HG02970 (cell line): ENCODE data around the gene ANO9.
"Not testable (repeated sequence)": the region's sequence is repeated elsewhere in the genome, so short reads cannot be mapped to it uniquely, and the experiment has no call there.

Experiments used
- ATAC-seq: cut with Tn5 transposase; IDR thresholded peaks from one replicate; pipeline ENCODE4 v1.9.1; 2021; ENCODE audit warnings: mild to moderate bottlenecking, moderate library complexity, moderate number of reproducible peaks; ENCODE audit not compliant: unreplicated experiment, low FRiP score

ANO9 gene

DNA sequence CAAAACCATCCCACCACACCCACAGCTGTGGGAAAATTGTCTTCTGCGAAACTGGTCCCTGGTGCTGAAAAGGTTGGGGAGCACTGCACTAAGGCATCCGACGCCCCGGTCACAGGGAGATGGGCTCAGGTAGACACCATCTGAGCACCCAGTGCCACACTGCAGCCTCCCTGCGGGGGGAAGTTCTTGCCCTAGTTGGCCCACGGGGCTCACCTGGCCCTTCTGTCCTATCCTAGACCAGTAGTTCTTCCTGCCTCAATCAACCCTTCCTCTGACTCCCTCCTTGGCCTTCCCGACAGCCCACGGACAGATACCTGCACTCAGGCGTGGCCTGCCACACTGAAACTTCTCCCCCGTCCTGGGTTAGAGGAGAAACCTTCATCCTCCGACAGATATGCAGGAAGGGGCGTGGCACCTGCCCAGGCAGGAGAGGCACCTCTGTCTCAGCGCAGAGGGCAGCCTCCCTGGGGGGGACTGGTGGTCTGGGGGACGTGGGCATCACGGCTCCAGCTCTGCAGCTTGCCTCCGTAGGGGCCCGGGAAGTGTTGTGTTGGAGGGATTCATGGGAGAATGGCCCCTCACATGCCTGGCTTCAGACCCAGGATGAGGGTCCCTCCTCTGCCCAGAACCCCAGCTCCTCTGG is 4.5 kb downstream of the ANO9 start:
- no peak for ATAC-seq

- ATAC-seq, result not testable (repeated sequence)
These were observed 6.6 kb downstream of the ANO9 start for GRCh38 chr11:434999-435740.

DNA sequence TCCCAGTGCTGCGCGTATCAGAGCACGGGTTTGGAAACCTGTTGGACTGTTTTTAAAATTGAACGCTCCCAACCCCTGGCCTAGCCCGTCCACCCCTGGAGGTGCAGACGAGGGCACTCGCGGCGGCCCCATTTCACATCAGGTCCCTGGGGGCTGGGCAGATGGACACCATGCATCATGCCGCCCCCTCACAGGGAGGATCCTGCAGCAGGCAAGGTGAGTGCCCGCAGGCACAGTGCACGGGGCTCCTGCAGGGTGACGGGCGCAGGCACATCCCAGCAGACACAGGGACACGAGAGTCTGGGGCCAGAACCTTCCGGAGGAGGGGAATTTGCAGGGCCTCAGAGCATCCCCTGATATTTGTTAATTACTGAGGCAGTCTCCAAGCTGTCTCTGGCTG is 7.3 kb downstream of the ANO9 start:
- no peak for ATAC-seq

DNA sequence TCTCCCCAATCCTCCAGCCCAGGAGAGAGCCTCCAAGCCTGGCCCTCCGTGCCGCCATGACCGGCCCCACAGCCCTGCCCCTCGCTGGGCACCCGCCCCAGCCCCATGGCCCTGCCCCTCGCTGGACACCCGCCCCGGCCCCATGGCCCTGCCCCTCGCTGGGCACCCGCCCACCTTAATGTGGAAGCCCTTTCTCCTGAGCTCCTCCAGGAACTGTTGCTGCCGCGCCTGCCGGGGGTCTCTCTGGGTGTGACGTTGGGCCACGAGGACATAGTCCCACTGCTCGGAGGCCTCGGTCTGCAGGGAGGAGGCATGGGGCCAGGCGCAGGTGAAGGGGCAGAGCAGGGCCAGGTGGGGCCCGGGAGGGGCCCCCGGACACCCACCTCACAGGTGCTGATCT is 8.2 kb downstream of the ANO9 start:
- ATAC-seq, result no peak

DNA sequence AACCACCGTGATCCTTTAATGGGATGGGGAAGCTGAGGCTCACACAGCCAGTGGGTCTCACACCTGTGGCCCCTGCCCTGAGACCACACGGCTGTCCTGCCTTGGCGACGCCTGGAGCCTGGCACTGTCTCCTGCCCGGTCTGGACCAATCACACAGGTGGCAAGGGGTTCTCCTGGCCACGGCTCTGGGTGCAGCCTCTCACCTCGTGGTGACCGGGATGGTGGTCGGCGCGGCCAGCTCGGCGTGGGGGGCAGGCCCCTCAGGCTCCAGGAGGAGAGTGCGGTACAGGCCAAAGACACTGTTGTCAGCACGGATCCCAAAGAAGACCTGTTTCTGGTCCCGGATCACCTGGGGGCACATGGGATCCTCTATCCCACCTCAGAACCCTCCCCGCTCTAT is 8.7 kb downstream of the ANO9 start:
- ATAC-seq, result no peak

DNA sequence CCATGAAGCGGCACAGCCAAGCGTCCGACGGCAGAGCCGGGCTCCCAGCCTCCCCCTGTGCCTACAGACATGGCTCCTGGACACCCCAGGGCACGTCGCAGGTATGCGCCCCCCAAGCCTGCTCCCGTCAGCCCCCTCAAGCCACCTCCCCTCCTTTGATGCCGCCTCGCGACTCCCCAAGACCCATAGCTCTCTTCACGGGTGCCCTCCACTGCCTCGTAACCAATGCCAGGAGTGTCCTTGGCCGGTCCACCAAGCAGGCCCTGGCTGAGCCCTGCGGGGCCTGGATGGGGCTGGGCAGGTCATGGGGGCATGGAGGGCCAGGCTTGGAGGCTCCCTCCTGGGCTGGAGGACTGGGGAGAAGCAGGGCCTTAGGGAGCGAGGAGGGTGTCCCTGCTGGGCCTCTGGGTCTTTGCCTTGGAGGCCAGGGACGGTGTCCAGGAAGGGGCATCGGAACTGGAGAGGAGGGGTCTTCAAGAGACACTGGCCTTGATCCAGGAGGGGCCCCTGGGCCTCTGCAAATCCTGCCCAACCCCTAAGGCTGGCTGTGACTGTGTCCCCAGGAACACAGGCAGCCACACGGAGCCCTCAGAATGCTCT is 9.2 kb downstream of the ANO9 start:
- no peak for ATAC-seq

- no peak for ATAC-seq
These were observed 9.9 kb downstream of the ANO9 start for GRCh38 chr11:431921-432320.

GRCh38 chr11:429931-430456 is 11.8 kb downstream of the ANO9 start:
- no peak for ATAC-seq

DNA sequence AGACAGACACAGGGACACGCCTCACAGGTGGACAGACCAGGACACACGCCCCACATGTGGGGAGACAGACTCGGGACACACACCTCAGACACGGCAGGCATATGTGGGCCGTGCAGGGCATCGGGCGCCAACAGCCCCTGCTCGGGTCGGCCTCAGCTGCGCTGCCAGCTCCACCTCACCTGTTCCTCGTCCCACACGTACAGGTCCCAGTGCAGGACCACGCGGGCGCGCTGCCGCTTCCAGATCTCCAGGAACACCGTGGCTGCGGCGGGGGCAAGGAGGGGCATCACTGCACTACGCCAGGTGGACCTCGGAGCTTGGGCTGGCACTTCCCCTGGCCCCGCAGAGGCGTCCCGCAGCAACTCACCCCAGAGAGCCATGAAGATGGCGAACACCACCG is 12.4 kb downstream of the ANO9 start:
- ATAC-seq, result no peak

DNA sequence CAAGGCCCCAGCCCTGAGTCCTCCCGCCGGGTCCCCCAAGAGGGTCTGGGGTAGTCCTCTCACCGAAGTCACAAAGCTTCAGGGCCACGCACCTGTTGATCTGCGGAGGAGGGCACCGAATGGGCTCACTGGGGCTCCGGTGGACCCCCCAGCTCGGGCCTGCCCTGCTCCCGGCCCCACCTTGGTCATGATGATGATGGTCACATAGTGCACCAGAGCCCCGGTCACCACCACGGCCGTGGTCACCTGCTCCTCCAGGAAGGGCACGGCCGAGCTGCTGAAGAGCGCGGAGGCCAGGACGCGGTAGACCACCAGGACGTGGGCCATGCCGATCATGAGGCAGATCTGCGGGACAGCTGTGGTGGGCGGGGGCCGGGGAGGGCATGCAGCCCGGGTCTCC is 13.5 kb downstream of the ANO9 start:
- ATAC-seq, result no peak

DNA sequence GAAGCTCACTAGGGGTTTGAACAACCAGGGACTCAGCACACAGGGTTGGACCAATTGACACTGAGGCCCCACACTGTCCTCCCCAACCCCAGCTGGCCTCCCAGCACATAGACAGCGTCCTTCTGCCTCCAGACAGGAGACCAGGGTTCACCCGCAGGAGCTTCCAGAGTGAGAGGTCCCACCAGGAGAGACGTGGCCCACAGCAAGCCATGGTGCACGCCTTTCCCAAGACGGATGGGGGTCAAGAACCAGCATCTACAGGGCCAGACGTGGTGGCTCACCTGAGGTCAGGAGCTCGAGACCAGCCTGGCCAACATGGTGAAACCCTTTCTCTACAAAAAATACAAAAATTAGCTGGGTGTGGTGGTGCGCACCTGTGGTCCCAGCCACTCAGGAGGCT is 15.0 kb downstream of the ANO9 start:
- ATAC-seq, result no peak

GRCh38 chr11:425301-425700 is 16.5 kb downstream of the ANO9 start:
- ATAC-seq, result no peak

DNA sequence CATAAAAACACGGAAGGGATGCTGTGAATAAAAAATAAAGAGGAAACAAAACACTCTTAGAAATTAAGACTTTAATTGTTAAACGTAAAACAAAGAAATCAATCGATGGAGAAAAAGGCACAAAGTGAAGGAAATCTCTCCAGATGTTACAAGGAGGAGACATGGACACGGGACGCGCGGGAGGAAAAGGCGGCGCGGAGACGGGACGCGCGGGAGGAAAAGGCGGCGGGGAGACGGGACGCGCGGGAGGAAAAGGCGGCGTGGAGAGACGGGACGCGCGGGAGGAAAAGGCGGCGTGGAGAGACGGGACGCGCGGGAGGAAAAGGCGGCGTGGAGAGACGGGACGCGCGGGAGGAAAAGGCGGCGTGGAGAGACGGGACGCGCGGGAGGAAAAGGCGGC is 17.0 kb downstream of the ANO9 start:
- not testable (repeated sequence) for ATAC-seq

- ATAC-seq, result no peak
These were observed 17.6 kb downstream of the ANO9 start for GRCh38 chr11:424232-424631.

DNA sequence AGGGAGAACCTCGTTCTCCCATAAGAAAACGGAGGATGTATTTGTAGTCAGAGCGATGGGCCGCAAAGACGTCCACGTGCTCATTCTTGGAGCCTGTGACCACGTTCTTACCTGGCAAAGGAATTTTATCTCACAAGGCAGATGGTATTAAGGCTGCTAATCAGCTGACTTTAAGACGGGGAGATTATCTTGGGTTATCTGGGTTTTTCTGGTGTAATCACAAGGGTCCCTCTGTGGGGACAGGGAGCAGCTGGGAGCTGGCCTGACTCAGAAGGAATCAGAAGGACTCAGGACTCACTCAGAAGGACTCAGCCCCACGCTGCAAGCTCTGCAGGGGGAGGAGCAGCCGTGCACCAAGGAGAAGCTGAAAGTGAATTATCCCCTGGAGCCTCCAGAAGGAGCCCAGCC is 19.6 kb downstream of the ANO9 start:
- ATAC-seq, result no peak

GRCh38 chr11:420911-421321 is 20.9 kb downstream of the ANO9 start:
- no peak for ATAC-seq

GRCh38 chr11:420054-420910 is 21.5 kb downstream of the ANO9 start:
- ATAC-seq, result no peak

DNA sequence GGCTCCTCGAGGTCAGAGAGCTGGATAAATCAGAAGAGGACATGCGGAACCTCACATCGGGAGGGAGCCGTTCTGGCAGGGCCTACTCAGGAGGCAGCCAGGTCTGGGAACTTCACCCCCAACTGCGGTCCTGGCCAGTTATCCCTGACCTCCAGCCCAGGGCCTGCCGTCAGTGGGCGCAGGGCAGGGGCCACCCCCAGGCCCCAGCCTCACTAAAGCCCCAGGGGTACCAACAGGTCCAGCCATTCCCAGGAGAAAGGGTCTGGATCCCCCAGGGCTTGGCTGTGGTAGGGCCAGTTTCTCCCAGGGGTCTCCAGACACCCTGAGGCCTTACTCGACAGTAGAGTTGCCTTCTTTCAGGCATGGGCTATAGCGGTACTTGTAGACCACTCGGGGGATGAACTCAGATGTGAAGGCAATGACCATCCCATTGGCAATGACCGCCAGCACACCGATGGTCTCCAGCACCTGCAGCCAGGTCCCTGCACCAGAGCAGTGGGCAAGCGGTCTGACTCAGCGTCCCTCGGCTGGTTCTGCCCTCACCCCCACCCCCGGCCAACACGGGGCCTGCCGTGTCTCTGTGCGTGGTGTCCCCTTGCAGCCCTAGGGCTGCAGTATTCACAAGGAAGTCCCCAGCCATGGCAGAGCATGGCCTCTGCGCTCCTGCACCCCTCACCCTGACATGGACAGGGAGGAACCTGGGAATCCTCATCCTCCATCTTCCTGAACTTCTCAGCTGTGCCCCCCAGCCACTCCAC is 22.4 kb downstream of the ANO9 start:
- ATAC-seq, result no peak

- ATAC-seq, result no peak
These were observed 23.2 kb downstream of the ANO9 start for GRCh38 chr11:418343-419247.
